ENCODE measurements around the gene GNAI3.

- TF ChIP-seq MAFK (IDR thresholded peaks at IDR 0.05; ENCODE audit: low read depth, low read length): no peak
- no peak for TF ChIP-seq EP300 (IDR thresholded peaks at IDR 0.05; ENCODE audit: borderline replicate concordance in 1 of 2, low read depth in 2 of 2, low read length in 2 of 2)
- TF ChIP-seq POLR2A (IDR thresholded peaks at IDR 0.05; ENCODE audit: control extremely low read depth in 1 of 2, low read depth in 2 of 2, low read length in 2 of 2): peak in 1 of 2 experiments; percentile 54; a peak in 2 of 3 replicates
- TF ChIP-seq SUZ12 (IDR thresholded peaks at IDR 0.05; ENCODE audit: low read length): no peak
- no peak for TF ChIP-seq EGR1 (IDR thresholded peaks at IDR 0.05; ENCODE audit: borderline replicate concordance, low read depth, low read length)
- TF ChIP-seq SIN3A (conservative IDR thresholded peaks at IDR 0.05 in 1 of 2, IDR thresholded peaks at IDR 0.05 in 1 of 2; ENCODE audit: low read depth in 1 of 2, low read length in 2 of 2): peak in 1 of 2 experiments; percentile 87; a peak in 2 of 4 replicates
- TF ChIP-seq SP1 (IDR thresholded peaks at IDR 0.05; ENCODE audit: low read depth, low read length): no peak
- TF ChIP-seq CTCF (IDR thresholded peaks at IDR 0.05; ENCODE audit: control extremely low read depth in 1 of 3, insufficient read depth in 1 of 3, low read depth in 1 of 3, low read length in 3 of 3): no peak
- peak; percentile 68 for TF ChIP-seq TAF1 (IDR thresholded peaks at IDR 0.05; ENCODE audit: low read depth, low read length)
- no peak for TF ChIP-seq EZH2 (IDR thresholded peaks at IDR 0.05; ENCODE audit: low read depth, low read length, severe bottlenecking)
- TF ChIP-seq GTF2F1 (IDR thresholded peaks at IDR 0.05; ENCODE audit: borderline replicate concordance, low read depth, low read length): no peak
These were observed 71.4 kb downstream of the GNAI3 start, which contains the start of the genes AMPD2 and GNAT2 for GRCh38 chr1:109619576-109620400.

Measured in H1 (cell line).